ENCODE data around the gene KRT10. TPM values are rescaled to one million over a fixed set of nuclear protein-coding genes. Genes with fewer than 3 reads are reported as not detected.

KRT10 gene
- total RNA-seq, 4 donors from 2014 or later, result 6.9 to 47.1 (median 39.8) TPM; not detected in 1

DNA sequence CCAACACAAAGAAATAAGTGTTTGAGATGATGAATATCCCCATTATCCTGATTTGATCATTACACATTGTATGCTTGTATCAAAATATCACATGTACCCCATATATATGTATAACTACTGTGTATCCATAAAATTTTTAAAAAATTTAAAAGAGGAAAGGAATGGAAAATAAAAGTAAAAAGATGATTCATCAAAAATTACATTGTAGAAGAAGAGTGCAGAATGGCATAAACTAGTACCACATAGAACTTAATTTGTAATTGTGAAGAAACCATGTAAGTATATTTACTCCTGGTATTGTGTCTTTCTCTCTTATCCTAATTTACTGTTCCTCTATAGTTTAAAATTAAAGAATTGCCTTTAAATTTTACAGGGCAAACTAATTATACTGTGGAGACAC lies 11.5 kb upstream of the KRT10 start:
- no peak for DNase-seq
- Histone ChIP-seq H3K27ac (no peak overlapping the region), H3K4me3 (no peak overlapping the region), H3K4me1 (no peaks in the 10 kb centered on the region), H3K9me3 (no peaks in the 10 kb centered on the region), H3K27me3 (no peaks in the 10 kb centered on the region), H3K36me3 (no peaks in the 10 kb centered on the region)
- TF ChIP-seq POLR2A (IDR thresholded peaks at IDR 0.05), result no peak
- TF ChIP-seq, protein P1, sequence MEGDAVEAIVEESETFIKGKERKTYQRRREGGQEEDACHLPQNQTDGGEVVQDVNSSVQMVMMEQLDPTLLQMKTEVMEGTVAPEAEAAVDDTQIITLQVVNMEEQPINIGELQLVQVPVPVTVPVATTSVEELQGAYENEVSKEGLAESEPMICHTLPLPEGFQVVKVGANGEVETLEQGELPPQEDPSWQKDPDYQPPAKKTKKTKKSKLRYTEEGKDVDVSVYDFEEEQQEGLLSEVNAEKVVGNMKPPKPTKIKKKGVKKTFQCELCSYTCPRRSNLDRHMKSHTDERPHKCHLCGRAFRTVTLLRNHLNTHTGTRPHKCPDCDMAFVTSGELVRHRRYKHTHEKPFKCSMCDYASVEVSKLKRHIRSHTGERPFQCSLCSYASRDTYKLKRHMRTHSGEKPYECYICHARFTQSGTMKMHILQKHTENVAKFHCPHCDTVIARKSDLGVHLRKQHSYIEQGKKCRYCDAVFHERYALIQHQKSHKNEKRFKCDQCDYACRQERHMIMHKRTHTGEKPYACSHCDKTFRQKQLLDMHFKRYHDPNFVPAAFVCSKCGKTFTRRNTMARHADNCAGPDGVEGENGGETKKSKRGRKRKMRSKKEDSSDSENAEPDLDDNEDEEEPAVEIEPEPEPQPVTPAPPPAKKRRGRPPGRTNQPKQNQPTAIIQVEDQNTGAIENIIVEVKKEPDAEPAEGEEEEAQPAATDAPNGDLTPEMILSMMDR (IDR thresholded peaks at IDR 0.05), result no peak
- intact Hi-C loops (cut with DNase I; ENCODE audit: low total_unique reads), result no loop called here

DNA sequence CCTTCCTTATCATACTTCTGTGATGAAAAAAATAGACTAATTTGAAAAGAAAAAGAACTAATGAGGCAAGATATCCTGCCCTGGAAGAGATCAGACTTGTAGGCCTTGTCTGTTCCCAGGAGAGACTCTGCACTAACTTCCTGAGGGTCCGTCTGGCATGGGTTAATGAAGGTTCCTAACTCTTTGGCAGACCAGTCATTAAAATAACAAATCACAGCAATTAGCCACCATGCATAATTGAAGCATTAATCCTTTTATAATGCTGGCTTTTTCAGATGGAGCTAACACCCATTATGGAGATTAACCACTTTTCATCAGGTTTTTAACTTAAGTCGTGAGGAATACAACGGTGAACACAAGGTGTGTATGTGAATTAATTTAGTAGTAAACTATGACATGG lies 10.4 kb upstream of the KRT10 start:
- Histone ChIP-seq H3K9me3 (no peaks in the 10 kb centered on the region), H3K4me3 (no peak overlapping the region), H3K36me3 (no peaks in the 10 kb centered on the region), H3K27me3 (no peaks in the 10 kb centered on the region), H3K4me1 (no peaks in the 10 kb centered on the region), H3K27ac (no peak overlapping the region)
- no peak for DNase-seq
- intact Hi-C loops (cut with DNase I; ENCODE audit: low total_unique reads), result no loop called here
- no peak for TF ChIP-seq POLR2A (IDR thresholded peaks at IDR 0.05)
- TF ChIP-seq, protein P1 (IDR thresholded peaks at IDR 0.05), result no peak

- Histone ChIP-seq H3K27ac (no peak overlapping the region), H3K36me3 (no peaks in the 10 kb centered on the region), H3K4me1 (no peaks in the 10 kb centered on the region), H3K9me3 (no peaks in the 10 kb centered on the region), H3K27me3 (no peaks in the 10 kb centered on the region), H3K4me3 (no peak overlapping the region)
- DNase-seq, result no peak
- TF ChIP-seq, protein P1 (IDR thresholded peaks at IDR 0.05), result no peak
- no peak for TF ChIP-seq POLR2A (IDR thresholded peaks at IDR 0.05)
- intact Hi-C loops (cut with DNase I; ENCODE audit: low total_unique reads), result no loop called here
Measured at GRCh38 chr17:40830085-40830776, 7.8 kb upstream of the KRT10 start.

GRCh38 chr17:40828454-40829044 lies 6.1 kb upstream of the KRT10 start:
- H3K27ac ChIP-seq, result peak overlapping the region in 1 of 2 donors; percentile 12
- intact Hi-C loops (cut with DNase I; ENCODE audit: low total_unique reads), result no loop called here
- H3K4me3 ChIP-seq, result no peak overlapping the region

More at GRCh38 chr17:40828454-40829044, 6.1 kb upstream of the KRT10 start:
- no peaks in the 10 kb centered on the region for H3K27me3 ChIP-seq
- no peak for DNase-seq
- H3K4me1 ChIP-seq, result no peaks in the 10 kb centered on the region
- no peak for TF ChIP-seq POLR2A (IDR thresholded peaks at IDR 0.05)
- TF ChIP-seq, protein P1 (IDR thresholded peaks at IDR 0.05), result no peak
- no peaks in the 10 kb centered on the region for H3K36me3 ChIP-seq
- no peaks in the 10 kb centered on the region for H3K9me3 ChIP-seq
